ENCODE measurements around the gene DCLRE1B.

Gene DCLRE1B

GRCh38 chr1:113950908-113951307, 45.8 kb downstream of the DCLRE1B start:
- DNase-seq, result no peak

- DNase-seq, result no peak
These were observed 46.6 kb downstream of the DCLRE1B start for GRCh38 chr1:113951719-113952118.

GRCh38 chr1:113957984-113958383, 52.9 kb downstream of the DCLRE1B start:
- DNase-seq, result no peak

GRCh38 chr1:113958691-113959090, 53.6 kb downstream of the DCLRE1B start:
- DNase-seq, result no peak

- no peak for DNase-seq
These were observed 58.3 kb downstream of the DCLRE1B start for GRCh38 chr1:113963281-113963906.
